Kidney glomerular epithelial cell (primary cell): ENCODE data around the gene CYP1A2.
"Not testable (repeated sequence)": the region's sequence is repeated elsewhere in the genome, so short reads cannot be mapped to it uniquely, and the experiment has no call there.

Experiments used
- DNase-seq: peaks from one replicate; lab custom pipeline; 2025; lab: John Stamatoyannopoulos, UW

Gene CYP1A2, protein sequence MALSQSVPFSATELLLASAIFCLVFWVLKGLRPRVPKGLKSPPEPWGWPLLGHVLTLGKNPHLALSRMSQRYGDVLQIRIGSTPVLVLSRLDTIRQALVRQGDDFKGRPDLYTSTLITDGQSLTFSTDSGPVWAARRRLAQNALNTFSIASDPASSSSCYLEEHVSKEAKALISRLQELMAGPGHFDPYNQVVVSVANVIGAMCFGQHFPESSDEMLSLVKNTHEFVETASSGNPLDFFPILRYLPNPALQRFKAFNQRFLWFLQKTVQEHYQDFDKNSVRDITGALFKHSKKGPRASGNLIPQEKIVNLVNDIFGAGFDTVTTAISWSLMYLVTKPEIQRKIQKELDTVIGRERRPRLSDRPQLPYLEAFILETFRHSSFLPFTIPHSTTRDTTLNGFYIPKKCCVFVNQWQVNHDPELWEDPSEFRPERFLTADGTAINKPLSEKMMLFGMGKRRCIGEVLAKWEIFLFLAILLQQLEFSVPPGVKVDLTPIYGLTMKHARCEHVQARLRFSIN

DNA sequence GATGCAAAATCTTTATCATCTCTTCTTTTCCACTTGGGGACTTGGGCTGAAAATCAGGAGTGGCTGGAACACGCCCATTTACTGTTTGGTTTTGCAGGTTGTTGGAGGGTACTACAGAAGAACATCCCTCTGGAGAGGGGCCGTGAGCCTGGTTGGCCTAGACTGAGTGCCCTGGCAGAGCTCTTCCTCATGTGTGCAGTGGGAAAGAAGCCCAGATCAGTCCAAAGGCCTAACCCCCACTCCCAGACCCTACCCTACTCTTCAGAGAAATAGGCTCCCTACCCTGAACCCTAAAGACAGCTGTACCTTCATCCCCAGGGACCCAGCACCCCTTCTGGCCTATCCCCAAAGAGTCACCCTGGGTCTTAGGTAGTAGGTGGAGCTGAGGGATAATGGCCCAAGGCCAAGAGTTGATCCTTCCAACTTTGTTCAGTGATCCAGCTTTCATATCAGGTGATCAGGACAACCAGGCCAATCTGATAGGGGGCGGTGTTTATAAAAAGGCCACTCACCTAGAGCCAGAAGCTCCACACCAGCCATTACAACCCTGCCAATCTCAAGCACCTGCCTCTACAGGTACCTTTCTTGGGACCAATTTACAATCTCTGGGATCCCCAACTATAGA is at the start of gene CYP1A2:
Gene CYP1A2 (plus strand): TSS at position 524 of the 625 bp plus-strand sequence. CDS start 894 bp downstream, outside the sequence.
- DNase-seq: no peak

DNA sequence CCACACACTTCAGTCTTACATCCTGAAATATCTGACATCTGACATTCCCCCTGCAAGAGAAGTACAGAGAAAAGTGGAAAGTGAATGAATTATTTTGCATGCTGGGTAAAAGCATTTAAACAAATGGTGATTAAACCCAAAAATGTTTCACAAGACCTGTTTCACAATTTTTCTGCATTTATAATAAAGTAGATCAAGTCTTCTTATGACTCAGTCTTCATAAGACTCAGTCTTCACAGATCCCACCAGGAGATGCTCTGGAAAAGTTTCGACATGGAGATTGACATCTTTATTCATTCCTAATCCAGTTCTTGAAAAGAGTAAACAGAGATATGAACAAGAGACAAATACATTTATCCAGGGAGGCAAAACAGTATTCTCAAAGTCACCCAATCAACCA is 39.6 kb upstream of the CYP1A2 start:
- DNase-seq: no peak

DNA sequence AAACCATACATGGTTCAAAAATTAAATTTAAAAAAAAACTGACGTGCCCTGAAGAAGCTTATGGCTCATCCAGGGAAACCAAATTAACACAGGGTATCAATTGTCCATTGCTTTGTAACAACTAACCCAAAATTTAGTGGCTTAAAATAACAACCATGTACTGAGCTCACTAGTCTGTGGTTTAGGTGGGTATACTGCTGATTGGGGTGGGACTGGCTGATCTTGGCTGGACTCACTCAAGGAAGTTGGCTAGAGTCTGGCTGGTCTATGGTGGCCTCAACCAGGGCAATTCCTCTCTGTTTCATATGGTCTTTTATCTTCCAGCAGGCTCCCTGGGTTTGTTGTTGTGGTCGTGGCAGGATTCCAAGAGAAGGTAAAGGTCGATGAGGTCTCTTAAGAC is 38.8 kb upstream of the CYP1A2 start:
- no peak for DNase-seq

DNA sequence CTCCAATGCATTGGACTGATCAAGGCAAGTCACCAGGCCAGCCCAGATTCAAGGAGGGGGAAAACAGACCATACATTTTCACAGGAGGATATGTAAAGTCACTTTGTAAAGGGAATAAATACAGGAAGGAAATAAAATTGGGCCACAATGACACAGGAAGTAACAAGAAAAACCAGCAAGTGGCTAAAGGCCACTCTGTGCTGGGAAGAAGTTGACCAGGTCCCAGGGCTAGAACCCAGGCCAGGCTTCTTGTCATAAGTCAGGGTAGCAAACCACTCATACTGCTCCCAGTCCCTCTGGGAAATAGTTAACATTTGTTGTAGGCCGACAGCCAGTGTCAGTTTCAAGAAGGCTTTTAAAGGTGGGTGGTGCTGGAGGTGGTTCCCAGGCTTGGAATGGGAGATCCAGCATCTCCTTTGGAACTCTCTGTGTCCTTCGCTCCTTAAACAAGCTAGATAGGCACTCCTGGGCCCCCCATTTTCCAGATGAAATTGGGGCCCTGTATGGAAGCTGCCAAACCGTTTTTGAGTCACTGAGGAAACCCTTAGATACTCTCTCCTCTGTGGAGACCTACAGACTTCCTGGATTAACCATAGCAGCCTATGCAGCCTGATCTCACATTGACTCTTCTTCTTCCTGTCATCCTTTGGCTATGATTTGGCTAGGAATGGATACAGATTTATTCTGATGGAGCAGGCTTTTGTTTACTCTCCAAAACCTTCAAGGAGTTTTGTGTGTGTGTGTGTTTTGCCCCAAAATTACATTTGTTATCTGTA is 38.1 kb upstream of the CYP1A2 start:
- DNase-seq: no peak

DNA sequence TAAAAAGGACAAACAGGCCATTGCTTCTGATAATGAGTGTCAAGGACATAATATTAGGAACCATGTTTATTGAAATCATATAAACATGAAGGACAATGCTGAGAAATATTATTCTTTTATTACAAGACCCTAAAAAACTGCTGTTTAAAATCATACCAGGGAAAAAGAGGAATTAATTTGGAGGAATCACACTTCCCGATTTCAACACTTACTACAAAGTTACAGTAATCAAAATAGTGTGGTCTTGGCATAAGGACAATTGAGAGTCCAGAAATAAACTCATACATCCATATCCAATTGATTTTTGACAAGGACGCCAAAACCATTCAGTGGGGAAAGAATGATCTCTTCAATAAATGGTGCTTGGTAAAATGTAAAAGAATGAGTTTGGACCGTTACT is 36.3 kb upstream of the CYP1A2 start:
- no peak for DNase-seq

DNA sequence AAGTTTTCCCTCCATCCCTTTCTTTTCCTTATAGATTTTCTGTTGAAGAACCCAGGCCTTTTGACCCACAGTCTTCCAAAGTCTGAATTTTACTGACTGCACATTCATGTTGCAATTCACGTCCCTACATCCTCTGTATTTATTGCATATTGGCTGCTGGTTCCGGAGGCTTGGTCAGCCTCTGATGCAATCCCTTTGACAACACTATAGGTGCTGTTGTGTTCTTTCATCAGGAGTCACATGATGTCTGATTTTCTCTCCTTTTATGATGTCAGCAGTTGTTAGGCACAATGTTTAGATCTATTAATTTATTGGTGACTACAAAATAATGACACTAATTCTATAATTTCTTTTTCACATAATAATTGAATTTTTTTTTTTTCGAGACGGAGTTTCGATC is 32.0 kb upstream of the CYP1A2 start:
- no peak for DNase-seq

DNA sequence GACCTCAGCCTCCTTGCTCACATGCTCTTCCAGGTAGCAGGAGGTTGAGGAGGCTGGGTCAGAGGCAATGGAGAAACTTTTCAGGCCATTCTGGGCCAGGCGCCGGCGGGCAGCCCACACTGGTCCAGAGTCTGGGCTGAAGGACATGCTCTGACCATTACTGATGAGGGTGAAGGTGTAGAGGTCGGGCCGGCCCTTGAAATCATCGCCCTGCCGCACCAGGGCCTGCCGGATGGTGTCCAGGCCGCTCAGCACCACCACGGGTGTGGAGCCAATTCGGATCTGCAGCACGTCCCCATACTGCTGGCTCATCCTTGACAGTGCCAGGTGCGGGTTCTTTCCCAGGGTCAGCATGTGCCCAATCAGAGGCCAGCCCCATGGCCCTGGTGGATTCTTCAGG is 26.1 kb upstream of the CYP1A2 start:
- DNase-seq: no peak

DNA sequence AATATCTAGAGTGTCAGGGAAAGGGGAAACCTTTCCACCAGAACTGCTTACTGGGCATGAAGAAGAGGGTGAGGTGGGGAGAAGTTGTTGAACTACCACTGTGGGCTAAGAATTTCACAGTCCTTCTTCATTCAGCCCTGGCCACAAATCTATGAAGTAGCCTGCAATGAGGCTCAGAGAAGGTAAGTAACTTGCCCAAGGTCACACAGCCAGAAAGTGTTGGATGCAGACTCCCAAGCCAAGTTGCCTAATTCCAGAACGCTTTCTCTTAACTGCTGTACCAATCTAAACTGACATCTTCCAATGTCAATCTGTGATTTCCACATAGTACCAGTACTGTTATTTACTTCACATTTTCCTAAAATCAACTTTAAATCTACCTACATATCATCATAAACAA is 25.5 kb upstream of the CYP1A2 start:
- no peak for DNase-seq

DNA sequence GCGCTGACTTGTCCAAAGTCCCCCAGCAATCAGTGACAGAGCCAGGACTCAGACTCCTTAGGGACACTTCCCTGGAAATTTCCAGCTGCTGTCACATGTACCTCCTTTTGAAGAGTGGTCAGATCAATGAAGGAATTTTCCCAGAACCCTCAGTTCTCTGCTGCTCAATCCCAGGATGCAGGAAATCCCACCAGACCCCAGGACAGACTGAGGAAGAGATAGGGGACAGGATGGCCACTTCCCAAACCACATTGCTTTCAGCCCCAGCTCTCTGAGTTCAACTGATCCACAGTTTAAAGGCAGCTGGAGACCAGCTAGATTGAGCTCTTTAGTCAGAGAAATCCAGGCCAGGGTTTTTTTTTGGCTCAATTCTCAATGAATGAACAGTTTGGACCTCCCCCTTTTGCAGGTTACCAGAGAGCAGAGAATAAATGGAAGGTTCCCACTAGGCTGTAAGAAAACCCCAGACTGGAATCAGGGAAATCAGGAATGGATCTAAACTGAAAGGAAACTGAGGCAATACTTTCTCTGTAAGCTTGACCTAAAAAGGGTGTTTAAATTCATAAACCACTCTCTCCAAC is 24.8 kb upstream of the CYP1A2 start:
- peak; percentile 69 for DNase-seq

DNA sequence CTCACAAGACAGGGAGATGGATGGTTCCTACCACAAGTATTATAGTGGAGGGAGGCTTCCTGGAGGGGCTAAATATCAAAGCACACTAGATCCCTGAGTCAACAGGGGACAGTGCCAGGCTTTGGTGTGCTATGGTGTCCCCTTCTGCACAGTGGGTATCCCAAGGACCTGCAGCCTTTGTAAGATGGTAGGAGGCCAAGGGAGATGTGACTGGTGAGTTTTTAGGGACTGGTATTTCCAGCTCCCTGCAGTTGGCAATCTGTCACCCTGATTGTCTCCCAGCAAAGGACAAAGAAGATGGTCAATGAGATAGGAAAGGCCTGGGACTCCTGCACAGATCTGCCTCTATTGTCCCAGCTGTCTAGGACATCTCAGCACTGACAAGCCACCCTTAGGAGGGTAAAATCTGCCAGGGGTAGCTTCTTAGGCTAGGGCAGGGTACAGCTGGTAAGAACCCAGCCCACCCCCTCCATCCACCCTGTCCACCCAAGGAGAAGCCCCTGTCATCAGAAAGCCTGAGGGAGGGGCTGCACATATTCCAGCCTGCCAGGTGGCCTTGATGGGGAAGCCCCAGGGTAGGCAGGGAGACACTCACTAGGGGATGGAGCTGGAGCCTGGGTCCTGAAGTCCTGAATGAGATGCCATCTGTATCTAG is 23.9 kb upstream of the CYP1A2 start:
- no peak for DNase-seq

DNA sequence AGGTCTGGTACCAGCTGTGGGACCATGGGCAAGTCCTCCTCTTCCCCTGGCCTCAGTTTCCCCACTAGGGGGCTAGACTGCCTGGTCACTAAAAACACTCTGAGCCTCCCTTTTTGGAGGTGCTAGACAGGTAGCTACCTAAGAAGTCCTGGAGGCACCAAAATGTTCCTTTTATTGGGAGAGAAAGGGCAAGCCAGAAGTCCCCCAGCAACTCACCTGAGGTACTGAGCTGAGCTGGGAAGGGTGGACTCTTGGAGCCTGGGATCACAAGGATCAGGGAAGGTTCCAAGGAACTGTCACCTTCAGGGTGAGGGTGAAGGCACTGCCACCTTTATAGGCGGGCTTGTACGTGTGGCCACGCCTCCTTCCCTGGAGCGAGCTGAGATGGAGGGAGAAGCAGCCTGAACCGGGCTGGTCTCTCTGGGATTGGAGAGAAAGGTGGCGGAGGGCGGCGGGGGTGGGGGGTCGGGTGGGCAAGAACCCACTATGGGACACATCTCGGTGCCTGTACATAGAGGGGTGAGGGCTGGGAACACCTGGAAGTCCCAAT is 23.3 kb upstream of the CYP1A2 start, which contains the start of gene CYP1A1:
Gene CYP1A1 (minus strand): TSS at position 304 of the 550 bp plus-strand sequence. CDS start 2,431 bp downstream, outside the sequence.
- no peak for DNase-seq

DNA sequence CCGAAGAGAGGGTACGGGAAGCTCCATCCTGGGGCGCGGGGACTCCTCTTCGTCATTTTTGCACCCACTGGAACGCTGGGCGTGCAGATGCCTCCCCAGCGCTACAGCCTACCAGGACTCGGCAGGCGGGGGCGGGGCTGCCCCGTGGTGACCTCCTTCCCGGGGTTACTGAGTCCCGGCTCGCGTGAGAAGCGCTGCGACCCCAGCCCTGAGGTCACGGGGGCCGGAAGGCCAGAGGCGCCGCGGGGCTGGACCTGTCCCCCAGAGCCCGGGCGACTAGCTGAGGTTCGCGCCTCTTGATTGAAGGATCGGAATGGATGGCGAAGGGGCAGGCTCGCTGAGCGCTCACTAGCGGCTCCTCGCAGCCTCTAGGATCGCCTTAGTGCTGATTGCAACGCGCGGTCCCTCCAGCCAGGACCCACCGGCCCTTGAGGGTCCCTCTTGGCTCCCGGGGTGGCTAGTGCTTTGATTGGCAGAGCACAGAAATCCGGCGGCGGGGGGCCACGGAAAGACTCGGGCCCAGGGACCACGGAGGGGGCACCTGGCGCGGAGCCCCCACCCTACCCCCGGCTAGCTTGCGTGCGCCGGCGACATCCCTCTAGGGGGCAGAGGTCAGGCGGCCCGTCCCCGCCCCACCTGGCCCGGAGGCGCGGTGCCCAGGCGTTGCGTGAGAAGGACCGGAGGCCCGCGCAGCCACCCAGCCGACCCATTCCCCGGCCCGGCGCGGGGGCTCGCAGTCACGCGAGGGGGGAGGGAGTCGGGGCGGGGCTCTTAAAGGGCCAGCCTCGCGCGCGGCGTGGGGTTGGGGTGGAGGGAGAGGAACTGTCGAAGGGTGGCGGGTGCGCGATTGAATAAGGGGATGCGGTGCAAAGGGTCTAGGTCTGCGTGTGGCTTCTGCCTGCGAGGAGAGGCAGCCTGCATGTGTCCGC is 22.5 kb upstream of the CYP1A2 start:
- DNase-seq: no peak

DNA sequence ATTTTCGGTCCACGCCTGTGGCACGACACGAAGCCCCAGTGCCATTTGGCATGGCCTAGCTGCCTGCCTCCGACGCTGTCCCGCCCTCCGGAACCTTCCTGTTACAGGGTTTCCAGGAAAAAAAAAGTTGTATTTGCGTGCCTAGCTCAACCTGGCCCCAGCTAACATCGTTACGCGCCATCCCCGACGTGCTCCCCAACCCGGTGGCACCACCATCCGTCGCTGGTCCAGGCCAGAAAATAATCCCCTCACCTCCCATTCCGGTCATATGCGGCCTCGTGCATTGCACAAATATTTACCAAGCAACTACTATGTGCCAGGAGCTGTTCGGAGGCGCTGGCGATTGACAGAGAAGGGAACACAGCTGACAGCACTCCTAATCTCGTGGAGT is 21.9 kb upstream of the CYP1A2 start:
- no peak for DNase-seq

DNA sequence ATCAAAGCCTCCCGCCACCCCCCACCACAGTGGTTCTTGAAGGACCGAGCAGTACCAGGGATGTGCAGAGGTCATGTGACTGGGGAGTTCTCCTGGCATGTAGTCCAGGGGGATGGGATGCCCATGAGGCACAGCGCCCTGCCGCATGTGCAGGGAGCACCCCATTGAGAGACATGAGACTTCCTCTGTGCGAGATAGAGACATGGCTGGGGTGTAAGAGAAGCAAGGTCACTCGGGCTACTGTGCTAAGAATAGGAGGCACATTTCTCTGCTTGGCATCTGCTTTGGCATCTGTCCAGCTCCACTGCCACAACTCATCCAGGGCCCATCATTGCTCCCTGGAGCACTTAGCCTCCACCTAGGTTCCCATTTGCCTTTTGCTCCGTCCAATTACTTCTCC is 20.9 kb upstream of the CYP1A2 start:
- no peak for DNase-seq

DNA sequence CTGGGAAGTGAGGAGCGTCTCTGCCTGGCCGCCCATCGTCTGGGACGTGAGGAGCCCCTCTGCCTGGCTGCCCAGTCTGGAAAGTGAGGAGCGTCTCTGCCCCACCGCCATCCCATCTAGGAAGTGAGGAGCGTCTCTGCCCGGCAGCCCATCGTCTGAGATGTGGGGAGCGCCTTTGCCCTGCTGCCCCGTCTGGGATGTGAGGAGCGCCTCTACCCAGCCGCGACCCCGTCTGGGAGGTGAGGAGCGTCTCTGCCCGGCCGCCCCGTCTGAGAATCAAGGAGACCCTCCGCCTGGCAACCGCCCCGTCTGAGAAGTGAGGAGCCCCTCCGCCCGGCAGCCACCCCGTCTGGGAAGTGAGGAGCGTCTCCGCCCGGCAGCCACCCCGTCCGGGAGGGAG is 19.9 kb upstream of the CYP1A2 start:
- not testable (repeated sequence) for DNase-seq

DNA sequence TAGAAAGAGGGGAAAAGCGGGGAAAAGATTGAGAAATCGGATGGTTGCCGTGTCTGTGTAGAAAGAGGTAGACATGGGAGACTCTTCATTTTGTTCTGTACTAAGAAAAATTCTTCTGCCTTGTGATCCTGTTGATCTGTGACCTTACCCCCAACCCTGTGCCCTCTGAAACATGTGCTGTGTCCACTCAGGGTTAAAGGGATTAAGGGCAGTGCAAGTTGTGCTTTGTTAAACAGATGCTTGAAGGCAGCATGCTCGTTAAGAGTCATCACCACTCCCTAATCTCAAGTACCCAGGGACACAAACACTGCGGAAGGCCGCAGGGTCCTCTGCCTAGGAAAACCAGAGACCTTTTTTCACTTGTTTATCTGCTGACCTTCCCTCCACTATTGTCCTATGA is 19.3 kb upstream of the CYP1A2 start:
- not testable (repeated sequence) for DNase-seq

DNA sequence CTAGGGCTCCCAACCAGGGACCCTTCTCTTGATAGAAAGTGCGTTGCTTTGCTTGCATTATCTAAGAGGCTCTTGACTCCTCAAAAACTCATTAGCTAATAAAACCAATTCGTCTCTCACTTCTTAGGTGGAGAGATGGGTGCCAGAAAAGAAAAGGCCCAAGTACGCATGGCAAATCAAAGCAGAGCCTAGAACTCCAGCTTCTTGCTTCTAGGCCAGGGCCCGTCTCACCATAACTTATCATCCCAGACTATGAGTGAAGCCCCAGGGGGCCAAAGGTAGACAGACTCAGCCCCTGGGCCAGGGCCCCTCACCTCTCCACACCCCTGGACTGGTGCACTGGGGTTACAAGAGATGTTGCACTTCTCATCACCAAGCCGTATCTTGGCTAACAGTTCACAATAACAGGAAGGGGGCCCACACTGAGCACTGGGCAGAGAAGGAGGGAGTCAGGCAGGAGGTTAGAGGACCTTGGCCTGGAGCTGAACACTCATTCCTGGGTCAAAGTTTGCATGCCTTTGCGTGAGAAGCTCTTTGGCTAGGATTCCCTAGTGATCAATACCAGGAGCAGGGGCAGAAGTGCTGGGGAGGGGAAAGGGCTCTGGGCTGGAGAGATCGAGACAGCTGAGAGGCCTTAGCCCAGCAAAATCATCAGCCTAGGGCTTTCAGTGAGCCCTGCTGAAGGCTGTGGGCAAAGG is 17.9 kb upstream of the CYP1A2 start:
- no peak for DNase-seq

DNA sequence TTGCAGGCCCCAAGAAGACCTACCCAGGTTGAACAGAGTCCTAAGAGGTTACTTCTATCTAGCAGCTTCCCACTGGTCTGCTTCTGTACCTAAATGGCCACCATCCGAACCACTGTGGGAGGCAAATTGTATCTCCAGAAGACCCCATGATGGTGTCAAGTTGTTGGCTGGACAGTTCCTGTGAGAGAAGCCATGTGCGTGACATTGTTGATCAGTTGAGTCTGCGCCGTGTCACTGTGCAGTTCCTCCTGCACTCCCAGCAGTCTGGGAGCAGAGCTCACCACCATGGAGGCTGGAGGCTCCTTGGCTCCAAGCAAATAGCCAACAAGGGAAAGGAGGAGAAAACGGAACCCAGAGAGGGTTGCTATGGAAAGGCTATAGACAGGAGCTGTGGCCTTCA is 15.8 kb upstream of the CYP1A2 start:
- no peak for DNase-seq

DNA sequence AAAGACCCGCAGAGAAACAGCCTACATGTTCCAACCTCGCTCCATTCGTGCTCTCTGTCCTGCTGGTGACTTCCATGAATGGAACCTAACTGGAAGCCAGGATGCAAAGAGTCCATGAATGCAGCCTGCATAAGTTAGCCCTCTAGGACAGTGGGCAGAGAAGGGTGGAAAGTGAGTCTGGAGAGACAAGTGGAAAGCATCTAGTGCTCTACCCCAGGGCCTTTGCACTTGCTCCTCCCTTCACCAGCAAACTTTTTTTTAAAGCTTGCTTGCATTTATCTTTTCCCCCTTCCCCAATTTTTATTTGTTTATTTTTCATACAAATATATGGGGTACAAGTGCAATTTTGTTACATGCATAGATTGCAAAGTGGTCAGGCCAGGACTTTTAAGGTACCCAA is 15.4 kb upstream of the CYP1A2 start:
- DNase-seq: no peak

DNA sequence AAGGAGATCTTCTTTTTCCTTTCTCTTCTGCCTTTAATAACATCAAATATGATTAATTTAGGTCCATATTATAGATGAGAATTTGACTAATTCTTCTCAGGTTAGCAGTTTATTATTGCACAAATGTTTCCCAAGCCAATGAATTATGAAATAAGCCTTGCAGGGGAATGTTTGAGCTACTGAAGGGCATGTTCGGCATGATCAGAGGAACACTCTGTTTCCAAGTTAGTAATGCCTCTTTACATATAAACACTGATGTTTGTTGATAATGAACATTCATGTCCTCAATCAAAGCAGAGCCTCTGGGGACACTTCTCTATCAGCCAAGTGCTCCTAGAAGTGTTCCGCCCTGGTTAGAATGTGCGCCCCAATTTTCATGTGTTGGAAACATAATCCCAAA is 13.3 kb upstream of the CYP1A2 start:
- no peak for DNase-seq
